Lower leg skin (tissue), 4 donors: ENCODE data around the gene MTMR3. TPM values are rescaled to one million over a fixed set of nuclear protein-coding genes. Genes with fewer than 3 reads are reported as not detected.

Experiments
- DNase-seq, 2 donors: peaks; one replicate each; pipeline ENCODE4 v3.0.0-alpha.2; 2019; ENCODE audit warnings: low spot score in 2 of 2
- H3K4me3 ChIP-seq: fragments of 200-600 bp; sonication (generic); 2 replicates; pipeline ENCODE4 v1.5.1; 2017; ENCODE audit warnings: mild to moderate bottlenecking, low read depth; ENCODE audit not compliant: poor library complexity, severe bottlenecking
- CTCF ChIP-seq, 3 donors: fragments of 450-650 bp; IDR thresholded peaks; one replicate each; pipeline ENCODE4 v1.5.1; 2016; ENCODE audit warnings: antibody characterized with exemption in 3 of 3, mild to moderate bottlenecking in 3 of 3, moderate library complexity in 2 of 3
- POLR2A ChIP-seq, 2 donors: fragments of 450-650 bp; IDR thresholded peaks; one replicate each; pipeline ENCODE4 v1.6.1; 2016 to 2017; ENCODE audit warnings: antibody characterized with exemption in 2 of 2, mild to moderate bottlenecking in 1 of 2, moderate library complexity in 1 of 2
- WGBS, 2 donors: methylation state at CpG; one replicate each; pipeline ENCODE4 v1.1.5; 2018; 5-methylcytosine and 5-hydroxymethylcytosine counted together
- intact Hi-C: fragments of 100-400 bp; cut with DNase I; formaldehyde crosslinking; loops from one replicate; pipeline ENCODE4 v1.15.0; 2023; ENCODE audit warnings: low total_unique reads
- total RNA-seq, 4 donors: library from RNA; depleted of rRNA; stranded (reverse); fragments of >200 nt; gene quantifications; one replicate each; pipeline ENCODE4 v1.1.0, GENCODE V29; 2016

MTMR3 gene
- total RNA-seq, 4 donors from 2014 or later = 51.4 to 70.5 (median 62.6) TPM

DNA sequence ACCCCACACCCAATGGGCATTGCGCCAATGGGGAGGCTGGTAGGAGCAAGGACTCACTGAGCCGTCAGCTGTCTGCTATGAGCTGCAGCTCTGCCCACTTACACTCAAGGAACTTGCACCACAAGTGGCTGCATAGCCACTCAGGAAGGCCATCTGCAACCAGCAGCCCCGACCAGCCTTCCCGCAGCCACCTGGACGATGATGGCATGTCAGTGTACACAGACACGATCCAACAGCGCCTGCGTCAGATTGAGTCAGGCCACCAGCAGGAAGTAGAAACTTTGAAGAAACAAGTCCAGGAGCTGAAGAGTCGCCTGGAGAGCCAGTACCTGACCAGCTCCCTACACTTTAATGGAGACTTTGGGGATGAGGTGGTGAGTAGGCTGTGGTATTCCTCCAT is 137.5 kb downstream of the MTMR3 start:
- WGBS, 2 donors = 94% methylated on average over 9 of the region's 9 CpGs
- peak in 1 of 2 donors; percentile 76 for DNase-seq
- intact Hi-C loops = no loop called here
- TF ChIP-seq CTCF (IDR thresholded peaks at IDR 0.05) = no peak
- TF ChIP-seq POLR2A (IDR thresholded peaks at IDR 0.05) = no peak
- no peak overlapping the region for H3K4me3 ChIP-seq

GRCh38 chr22:30021338-30021737 is 138.4 kb downstream of the MTMR3 start:
- no peak overlapping the region for H3K4me3 ChIP-seq
- no peak for TF ChIP-seq POLR2A (IDR thresholded peaks at IDR 0.05)
- TF ChIP-seq CTCF (IDR thresholded peaks at IDR 0.05) = no peak
- peak in 1 of 2 donors; percentile 56 for DNase-seq
- intact Hi-C loops = no loop called here
- 94 to 95% methylated on average over 3 of the region's 3 CpGs for WGBS, 2 donors

- TF ChIP-seq POLR2A (IDR thresholded peaks at IDR 0.05) = no peak
- TF ChIP-seq CTCF (IDR thresholded peaks at IDR 0.05) = no peak
- H3K4me3 ChIP-seq = no peak overlapping the region
- DNase-seq = peak in 1 of 2 donors; percentile 61
- WGBS, 2 donors = 87 to 89% methylated on average over 8 of the region's 8 CpGs
- intact Hi-C loops = no loop called here
Observed at GRCh38 chr22:30021881-30022619, 139.1 kb downstream of the MTMR3 start.

- intact Hi-C loops = no loop called here
- H3K4me3 ChIP-seq = no peak overlapping the region
- TF ChIP-seq CTCF (IDR thresholded peaks at IDR 0.05) = no peak
- TF ChIP-seq POLR2A (IDR thresholded peaks at IDR 0.05) = no peak
- WGBS, 2 donors = 85 to 90% methylated on average over 4 of the region's 4 CpGs
- DNase-seq = peak in 1 of 2 donors; percentile 50
Observed at GRCh38 chr22:30023099-30023660, 140.2 kb downstream of the MTMR3 start.

- H3K4me3 ChIP-seq = no peak overlapping the region
- intact Hi-C loops = no loop called here
- 92 to 93% methylated on average over 5 of the region's 5 CpGs for WGBS, 2 donors
- TF ChIP-seq CTCF (IDR thresholded peaks at IDR 0.05) (no peak), POLR2A (IDR thresholded peaks at IDR 0.05) (no peak)
- DNase-seq = no peak
Observed at GRCh38 chr22:30024231-30024630, 141.3 kb downstream of the MTMR3 start.
